SK-N-SH (cell line): ENCODE measurements around the gene SERPINH1. TPM values are rescaled to one million over a fixed set of nuclear protein-coding genes. Genes with fewer than 3 reads are reported as not detected.

Experiments used
- CTCF ChIA-PET: fragments of 300-600, 350-600 bp; formaldehyde crosslinking; extraction: SDS; loops from one replicate; lab custom pipeline; 2021; lab: Yijun Ruan, JAX
- POLR2A ChIA-PET: fragments of 350-600 bp; sonication (Branson Sonifier 250); formaldehyde crosslinking; extraction: SDS; loops from one replicate; lab custom pipeline; 2020; ENCODE audit warnings: antibody characterized with exemption, inconsistent platforms; lab: Yijun Ruan, JAX
- DNase-seq: peaks from one replicate; pipeline ENCODE4 v3.0.0; 2012
- H2AFZ ChIP-seq: fragments of 200-600 bp; sonication (generic); 2 replicates; pipeline ENCODE4 v1.8.1; 2016; ENCODE audit warnings: antibody characterized with exemption, mild to moderate bottlenecking, low read depth
- H3F3A ChIP-seq: fragments of 200-600 bp; sonication (generic); replicated peaks from 2 replicates; pipeline ENCODE3; 2016; ENCODE audit warnings: antibody characterized with exemption, mild to moderate bottlenecking; ENCODE audit not compliant: insufficient read depth
- H3K27ac ChIP-seq, 2 experiments: fragments of 200-500 bp in 1 of 2; fragments of 200-600 bp in 1 of 2; sonication (Bioruptor generic) in 1 of 2; sonication (generic), shearing (Covaris generic) in 1 of 2; 2 replicates each; pipeline versions ENCODE4 v1.5.1 to v1.6.1; 2014 to 2016; ENCODE audit warnings: low read depth in 2 of 2, inconsistent platforms in 1 of 2, low read length in 1 of 2, mild to moderate bottlenecking in 1 of 2, mixed read lengths in 1 of 2
- H3K27me3 ChIP-seq: fragments of 200-600 bp; sonication (generic), shearing (Covaris generic); 2 replicates; pipeline ENCODE4 v1.6.1; 2016; ENCODE audit warnings: mixed run types; ENCODE audit not compliant: insufficient read depth
- H3K36me3 ChIP-seq, 2 experiments: fragments of 200-500 bp in 1 of 2; fragments of 200-600 bp in 1 of 2; sonication (Bioruptor generic) in 1 of 2; sonication (generic) in 1 of 2; replicated peaks in 1 of 2; 2 replicates each; pipeline versions ENCODE3 to v1.5.1; 2014 to 2016; ENCODE audit warnings: low read length in 1 of 2, mild to moderate bottlenecking in 1 of 2; ENCODE audit not compliant: insufficient read depth in 2 of 2, control insufficient read depth in 1 of 2
- H3K4me1 ChIP-seq, 2 experiments: fragments of 200-500 bp in 1 of 2; fragments of 200-600 bp in 1 of 2; sonication (Bioruptor generic) in 1 of 2; sonication (generic), shearing (Covaris generic) in 1 of 2; 2 replicates each; pipeline versions ENCODE4 v1.5.1 to v1.6.1; 2014 to 2016; ENCODE audit warnings: low read depth in 1 of 2, low read length in 1 of 2, mixed run types in 1 of 2; ENCODE audit not compliant: insufficient read depth in 2 of 2, control insufficient read depth in 1 of 2
- H3K4me2 ChIP-seq: fragments of 200-600 bp; sonication (generic), shearing (Covaris generic); 2 replicates; pipeline ENCODE4 v1.6.1; 2017; ENCODE audit warnings: mixed run types
- H3K4me3 ChIP-seq, 2 experiments: fragments of 200-500 bp in 1 of 2; fragments of 200-600 bp in 1 of 2; sonication (Bioruptor generic) in 1 of 2; sonication (generic), shearing (Covaris generic) in 1 of 2; 2 replicates each; pipeline versions ENCODE4 v1.5.1 to v1.8.1; 2014 to 2016; ENCODE audit warnings: low read depth in 2 of 2, inconsistent platforms in 1 of 2, low read length in 1 of 2, mild to moderate bottlenecking in 1 of 2, mixed read lengths in 1 of 2, moderate library complexity in 1 of 2
- H3K79me2 ChIP-seq: fragments of 200-600 bp; sonication (generic); 2 replicates; pipeline ENCODE4 v1.8.1; 2017; ENCODE audit warnings: mild to moderate bottlenecking; ENCODE audit not compliant: insufficient read depth
- H3K9ac ChIP-seq: fragments of 200-600 bp; sonication (generic); 2 replicates; pipeline ENCODE4 v1.6.1; 2017; ENCODE audit warnings: mixed run types
- H3K9me2 ChIP-seq: fragments of 200-600 bp; sonication (generic); 2 replicates; pipeline ENCODE4 v1.6.1; 2017; ENCODE audit warnings: mixed run types
- H3K9me3 ChIP-seq: fragments of 200-600 bp; sonication (generic); 2 replicates; pipeline ENCODE4 v1.6.1; 2017; ENCODE audit warnings: mixed run types, mild to moderate bottlenecking, moderate library complexity
- H4K20me1 ChIP-seq: fragments of 200-600 bp; sonication (generic); 2 replicates; pipeline ENCODE4 v1.6.1; 2017; ENCODE audit warnings: mild to moderate bottlenecking, mixed run types; ENCODE audit not compliant: insufficient read depth
- EP300 ChIP-seq, 2 experiments: IDR thresholded peaks; 2 replicates each; pipeline versions ENCODE4 v1.4.0 to v1.6.1; 2012; ENCODE audit warnings: borderline replicate concordance in 1 of 2, low read depth in 1 of 2, low read length in 1 of 2
- EZH2phosphoT487 ChIP-seq: fragments of 200-600 bp; sonication (generic); IDR thresholded peaks from 2 replicates; pipeline ENCODE4 v1.6.1; 2017; ENCODE audit warnings: low read depth, mixed run types, mild to moderate bottlenecking, antibody characterized with exemption, moderate library complexity, borderline replicate concordance
- FOXM1 ChIP-seq: IDR thresholded peaks from 2 replicates; pipeline ENCODE4 v1.4.0; 2012; ENCODE audit warnings: low read depth, mild to moderate bottlenecking
- GATA2 ChIP-seq: sonication (generic); formaldehyde crosslinking; IDR thresholded peaks from 2 replicates; pipeline ENCODE4 v1.5.0; 2020; ENCODE audit warnings: mild to moderate bottlenecking, missing genetic modification reagents
- JUND ChIP-seq: IDR thresholded peaks from 2 replicates; pipeline ENCODE4 v1.4.0; 2012
- MXI1 ChIP-seq: IDR thresholded peaks from 2 replicates; pipeline ENCODE4 v1.6.1; 2012; ENCODE audit warnings: mild to moderate bottlenecking, low read depth, low read length, improper control_type of control experiment
- POLR2AphosphoS5 ChIP-seq: IDR thresholded peaks from 2 replicates; pipeline ENCODE4 v1.6.1; 2012; ENCODE audit warnings: low read depth, low read length
- RCOR1 ChIP-seq: fragments of 150-350 bp; IDR thresholded peaks from 2 replicates; pipeline ENCODE4 v1.6.1; 2017; ENCODE audit warnings: antibody characterized with exemption, low read length
- RFX5 ChIP-seq: IDR thresholded peaks from 2 replicates; pipeline ENCODE4 v1.6.1; 2012; ENCODE audit warnings: mild to moderate bottlenecking, improper control_type of control experiment, low read length
- RXRA ChIP-seq: IDR thresholded peaks from 2 replicates; pipeline ENCODE4 v1.4.0; 2012; ENCODE audit warnings: low read depth, mild to moderate bottlenecking, borderline replicate concordance
- SIN3A ChIP-seq: IDR thresholded peaks from 2 replicates; pipeline ENCODE4 v1.6.1; 2012; ENCODE audit warnings: low read depth, mild to moderate bottlenecking, low read length, moderate library complexity, borderline replicate concordance
- SMC3 ChIP-seq: IDR thresholded peaks from 2 replicates; pipeline ENCODE4 v1.6.1; 2012; ENCODE audit warnings: low read depth, low read length, improper control_type of control experiment
- TAF1 ChIP-seq: IDR thresholded peaks from 2 replicates; pipeline ENCODE4 v1.6.1; 2012; ENCODE audit warnings: low read depth, mild to moderate bottlenecking, low read length, moderate library complexity, borderline replicate concordance
- TCF12 ChIP-seq: IDR thresholded peaks from 2 replicates; pipeline ENCODE4 v1.4.0; 2012
- TEAD4 ChIP-seq: IDR thresholded peaks from 2 replicates; pipeline ENCODE4 v1.4.0; 2012; ENCODE audit warnings: mild to moderate bottlenecking, borderline replicate concordance; ENCODE audit not compliant: insufficient read depth
- WGBS: methylation state at CpG from one replicate; pipeline ENCODE4 v1.1.6; 2017; ENCODE audit warnings: low lambda C conversion rate; 5-methylcytosine and 5-hydroxymethylcytosine counted together
- polyA plus RNA-seq, 3 experiments: library from polyadenylated mRNA; depleted of rRNA; stranded (reverse); fragments of >200 nt; gene quantifications; 2 replicates each; pipeline ENCODE4 v1.2.3, GENCODE V29; 2012
- TF ChIP-seq, protein P1 (sequence below): IDR thresholded peaks from 2 replicates; pipeline ENCODE4 v1.4.0; 2012; ENCODE audit warnings: low read depth, borderline replicate concordance
- TF ChIP-seq, protein P2 (sequence below): fragments of 150-350 bp; IDR thresholded peaks from 2 replicates; pipeline ENCODE4 v1.6.1; 2017; ENCODE audit warnings: antibody characterized with exemption, low read length, low read depth, borderline replicate concordance

SERPINH1 gene
- polyA plus RNA-seq, 1 of the 3 experiments (the other 2 are of a cell fraction) = 293 TPM

DNA sequence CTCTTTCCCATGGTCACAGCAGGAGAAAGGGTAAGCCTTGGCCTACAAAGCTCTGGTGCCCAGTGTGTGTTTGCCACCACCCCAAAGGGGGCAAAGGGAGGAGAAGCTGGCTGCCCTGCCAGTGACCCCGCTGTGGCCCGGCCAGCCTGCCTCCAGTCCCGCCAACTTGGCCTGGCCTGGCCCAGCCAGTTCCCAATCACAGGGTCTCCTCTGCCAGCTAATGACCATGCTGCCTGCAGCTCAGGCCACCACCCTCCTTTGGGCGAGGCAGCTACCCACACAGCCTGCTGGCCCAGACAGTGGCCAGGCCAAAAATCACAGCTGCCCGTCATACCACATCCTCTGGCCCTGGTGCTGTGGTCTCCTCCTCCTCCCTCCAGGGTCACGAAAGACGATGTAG is 41.4 kb upstream of the SERPINH1 start:
- Histone ChIP-seq H3K4me2 (no peak overlapping the region), H3K27ac (no peak overlapping the region), H3K79me2 (no peaks in the 10 kb centered on the region), H3K36me3 (no peaks in the 10 kb centered on the region), H4K20me1 (no peaks in the 10 kb centered on the region), H3K4me1 (peaks cover 0 to 31% of the 10 kb centered on the region in 2 experiments; a peak in 1 of 4 replicates), H3K9me3 (no peaks in the 10 kb centered on the region), H3K9ac (no peak overlapping the region), H3F3A (no peaks in the 10 kb centered on the region), H3K9me2 (no peaks in the 10 kb centered on the region), H3K27me3 (no peaks in the 10 kb centered on the region), H2AFZ (no peak overlapping the region), H3K4me3 (no peak overlapping the region)
- TF ChIP-seq SIN3A (no peak), JUND (no peak), GATA2 (CRISPR knock-in tag) (no peak), TCF12 (no peak), MXI1 (no peak), EZH2phosphoT487 (no peak), FOXM1 (no peak), POLR2AphosphoS5 (no peak), RXRA (no peak), EP300 (IDR thresholded peaks at IDR 0.05; ENCODE audit: borderline replicate concordance in 1 of 2, low read depth in 1 of 2, low read length in 1 of 2) (no peak), RFX5 (no peak), TAF1 (no peak), SMC3 (no peak), TEAD4 (no peak), RCOR1 (no peak)
- TF ChIP-seq, protein P1, sequence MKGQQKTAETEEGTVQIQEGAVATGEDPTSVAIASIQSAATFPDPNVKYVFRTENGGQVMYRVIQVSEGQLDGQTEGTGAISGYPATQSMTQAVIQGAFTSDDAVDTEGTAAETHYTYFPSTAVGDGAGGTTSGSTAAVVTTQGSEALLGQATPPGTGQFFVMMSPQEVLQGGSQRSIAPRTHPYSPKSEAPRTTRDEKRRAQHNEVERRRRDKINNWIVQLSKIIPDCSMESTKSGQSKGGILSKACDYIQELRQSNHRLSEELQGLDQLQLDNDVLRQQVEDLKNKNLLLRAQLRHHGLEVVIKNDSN = no peak
- TF ChIP-seq, protein P2, sequence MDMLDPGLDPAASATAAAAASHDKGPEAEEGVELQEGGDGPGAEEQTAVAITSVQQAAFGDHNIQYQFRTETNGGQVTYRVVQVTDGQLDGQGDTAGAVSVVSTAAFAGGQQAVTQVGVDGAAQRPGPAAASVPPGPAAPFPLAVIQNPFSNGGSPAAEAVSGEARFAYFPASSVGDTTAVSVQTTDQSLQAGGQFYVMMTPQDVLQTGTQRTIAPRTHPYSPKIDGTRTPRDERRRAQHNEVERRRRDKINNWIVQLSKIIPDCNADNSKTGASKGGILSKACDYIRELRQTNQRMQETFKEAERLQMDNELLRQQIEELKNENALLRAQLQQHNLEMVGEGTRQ = no peak
- ChIA-PET CTCF (interaction anchor here (1.0 to 15.4 kb wide), 7 partner anchors 8 to 113 kb away, joined by 3 to 275 read pairs (median 5); no protein-coding TSS in a partner anchor), POLR2A (no interaction called here)
- DNase-seq = no peak
- WGBS = 80% methylated on average over 1 of the region's 7 CpGs
